HS-5 (cell line): ENCODE measurements around the gene TEAD1.
"Not testable (repeated sequence)": the region's sequence is repeated elsewhere in the genome, so short reads cannot be mapped to it uniquely, and the experiment has no call there.

Experiments used
- DNase-seq: peaks from one replicate; pipeline ENCODE4 v3.0.0-alpha.2; 2012; ENCODE audit warnings: low read depth

TEAD1 gene

DNA sequence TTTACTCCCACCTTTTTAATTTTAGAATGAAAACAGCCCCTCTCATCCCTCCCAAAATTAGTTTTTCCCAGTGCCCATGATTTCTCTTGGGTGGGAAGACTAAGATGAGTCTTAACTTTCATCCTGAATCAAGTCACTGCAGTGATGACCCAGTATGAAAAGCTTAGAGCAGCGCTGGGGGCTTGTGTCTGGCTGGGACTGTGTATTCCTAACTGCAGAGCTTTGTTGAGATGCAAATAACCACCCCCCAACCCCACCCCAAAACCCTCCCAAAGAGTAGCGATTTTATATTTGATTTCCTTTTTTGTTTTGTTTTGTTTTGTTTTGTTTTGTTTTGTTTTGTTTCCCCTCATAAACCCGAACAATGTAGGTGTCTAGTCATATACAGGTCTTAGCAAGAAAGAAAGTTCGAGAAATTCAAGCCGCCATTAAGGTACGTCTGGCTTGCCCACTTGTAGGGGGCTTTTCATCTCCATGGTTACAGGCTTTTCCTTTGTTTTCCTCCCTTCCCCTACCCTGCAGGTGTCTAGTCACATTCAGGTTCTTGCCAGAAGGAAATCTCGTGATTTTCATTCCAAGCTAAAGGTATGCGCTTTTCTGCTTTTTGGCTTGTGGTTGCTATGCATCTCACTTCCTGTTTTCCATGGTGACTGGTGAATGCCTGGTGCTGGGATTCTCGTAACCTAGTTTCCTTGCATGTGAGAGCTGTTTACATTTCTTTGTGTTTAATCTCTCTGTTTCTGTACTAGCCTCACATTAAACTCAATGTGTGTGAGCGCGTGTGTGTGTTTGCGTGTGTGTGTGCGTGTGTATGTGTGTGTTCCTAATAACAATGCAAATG is 190.3 kb downstream of the TEAD1 start:
- no peak for DNase-seq

DNA sequence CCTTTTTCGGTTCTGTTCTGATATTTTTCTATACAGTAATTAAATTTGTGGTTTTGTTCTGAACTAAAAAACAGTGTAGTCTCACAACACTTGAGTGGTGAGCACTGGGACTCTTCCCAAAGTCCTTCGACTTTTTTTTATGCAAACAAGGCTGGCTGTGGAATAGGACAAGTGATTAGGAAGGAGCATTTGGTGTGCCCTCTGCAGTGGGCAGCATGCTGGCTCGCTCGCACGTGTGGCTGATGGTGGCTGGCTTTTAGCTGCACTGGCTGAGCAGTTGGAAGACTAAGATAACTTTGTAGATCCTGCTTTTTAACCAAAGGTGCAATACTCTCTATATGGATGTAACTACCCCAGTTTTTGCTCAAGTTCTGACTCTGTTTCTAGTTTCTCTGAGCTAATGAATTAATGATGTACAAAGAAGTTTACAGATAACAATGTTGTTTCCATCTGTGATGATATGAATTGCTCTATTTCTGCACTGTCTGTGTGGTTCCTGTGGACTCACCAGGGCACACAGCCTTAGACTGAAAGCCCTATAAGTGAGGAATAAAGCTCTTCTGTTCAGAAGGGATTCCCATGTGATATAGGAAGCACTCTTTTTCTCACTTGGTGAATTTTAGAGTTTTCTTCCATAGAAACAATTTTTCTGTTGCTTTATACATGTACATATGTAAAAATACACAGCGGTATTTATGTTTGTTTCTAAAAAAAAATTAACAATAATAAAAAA is 191.8 kb downstream of the TEAD1 start:
- DNase-seq: no peak

DNA sequence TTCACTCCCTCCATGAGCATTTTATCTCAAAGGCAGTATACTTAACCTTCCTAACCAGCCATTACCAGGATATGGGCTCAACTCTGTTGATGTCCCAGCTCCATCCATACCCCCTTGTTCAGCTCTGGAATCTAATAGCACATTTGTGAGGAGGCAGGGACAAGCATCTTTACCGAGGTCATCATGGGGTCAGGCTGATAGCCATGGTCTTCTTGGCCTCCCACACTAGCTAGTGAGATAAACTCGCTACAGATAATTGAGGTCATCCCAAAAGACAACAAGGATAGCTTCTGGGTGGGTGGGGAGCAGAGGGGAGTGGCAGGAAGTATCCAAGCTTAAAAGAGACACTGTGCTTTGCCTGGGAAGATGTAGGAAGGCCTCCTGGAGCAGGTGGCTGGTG is 193.3 kb downstream of the TEAD1 start:
- no peak for DNase-seq

DNA sequence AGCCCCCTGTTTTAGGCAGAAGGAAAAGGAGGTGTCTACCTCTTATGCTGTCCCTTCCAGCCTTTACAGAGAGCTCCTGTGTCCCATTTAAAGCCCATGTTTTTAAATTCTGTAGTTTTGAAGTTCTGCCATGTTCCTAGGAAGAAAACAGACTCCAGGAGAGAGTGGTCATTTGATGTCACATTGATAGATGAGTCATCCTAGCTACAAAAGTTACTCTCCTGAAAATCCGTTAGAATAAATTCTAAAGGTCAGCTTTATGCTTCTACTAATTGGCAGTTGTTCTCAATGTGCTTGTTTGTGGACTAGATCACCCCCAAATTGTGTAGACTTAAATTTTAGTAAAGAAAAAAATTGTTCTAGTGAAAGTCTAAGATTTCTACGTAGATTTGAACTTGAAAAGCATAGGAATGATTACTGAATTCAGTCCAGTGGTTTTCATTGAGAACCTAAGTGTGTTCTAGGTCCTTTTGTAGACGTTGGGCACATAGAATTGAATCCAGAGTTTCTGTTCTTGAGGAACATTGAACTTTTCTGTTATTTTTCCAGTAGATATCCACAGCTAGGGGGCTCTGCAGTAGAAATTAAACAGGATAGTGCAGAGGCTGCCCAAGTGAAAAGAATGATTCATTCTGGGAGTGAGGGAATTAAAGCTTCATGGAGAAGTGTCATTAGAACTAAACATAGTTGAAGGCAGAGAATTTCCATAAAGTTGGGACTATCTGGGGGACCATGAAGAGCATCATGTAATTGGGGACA is 194.3 kb downstream of the TEAD1 start:
- no peak for DNase-seq

DNA sequence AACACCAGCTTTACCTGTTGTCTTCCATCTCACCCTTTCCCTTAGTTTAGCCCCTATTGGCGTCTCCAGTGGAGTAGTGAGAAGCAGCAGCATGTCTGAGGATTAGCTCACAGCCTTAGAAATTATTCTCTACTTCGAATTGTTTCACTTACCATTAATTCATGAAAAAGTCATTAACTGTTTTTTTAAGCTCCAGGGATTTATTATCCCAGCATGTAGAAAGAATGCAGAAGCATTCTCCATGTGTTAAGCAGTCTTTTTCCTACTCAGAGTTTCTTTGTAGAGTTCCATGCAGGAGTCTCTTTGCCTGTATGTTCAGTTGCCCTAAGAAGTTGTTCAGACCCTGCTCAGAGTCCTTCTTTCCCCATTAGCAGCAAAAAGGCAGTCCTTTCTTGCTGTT is 197.0 kb downstream of the TEAD1 start:
- DNase-seq: no peak

DNA sequence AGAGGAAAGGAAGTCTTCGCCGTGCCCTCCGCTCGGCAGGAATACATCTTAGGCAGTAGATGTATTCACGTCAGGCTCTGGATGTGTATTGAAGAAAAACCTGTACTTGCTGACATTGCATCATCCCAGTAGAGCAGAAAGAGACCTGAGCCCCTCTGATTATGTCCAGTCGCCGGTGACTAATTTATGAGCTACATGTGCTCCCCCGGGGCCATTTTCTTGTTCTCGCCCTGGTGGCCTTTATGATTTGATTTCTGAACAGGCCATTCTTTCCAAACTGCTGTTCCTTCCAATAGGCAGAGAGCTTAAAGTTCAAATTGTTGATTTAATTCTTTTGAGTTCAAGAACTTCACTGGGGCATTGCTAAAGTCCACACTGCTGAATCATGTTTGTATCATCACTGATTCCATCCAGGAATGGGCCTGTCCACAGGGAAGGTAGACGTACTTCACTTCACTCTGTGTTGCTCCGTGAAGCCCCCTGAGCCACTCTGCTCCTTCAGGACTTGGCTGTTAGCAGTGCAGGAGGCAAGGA is 197.6 kb downstream of the TEAD1 start:
- no peak for DNase-seq

DNA sequence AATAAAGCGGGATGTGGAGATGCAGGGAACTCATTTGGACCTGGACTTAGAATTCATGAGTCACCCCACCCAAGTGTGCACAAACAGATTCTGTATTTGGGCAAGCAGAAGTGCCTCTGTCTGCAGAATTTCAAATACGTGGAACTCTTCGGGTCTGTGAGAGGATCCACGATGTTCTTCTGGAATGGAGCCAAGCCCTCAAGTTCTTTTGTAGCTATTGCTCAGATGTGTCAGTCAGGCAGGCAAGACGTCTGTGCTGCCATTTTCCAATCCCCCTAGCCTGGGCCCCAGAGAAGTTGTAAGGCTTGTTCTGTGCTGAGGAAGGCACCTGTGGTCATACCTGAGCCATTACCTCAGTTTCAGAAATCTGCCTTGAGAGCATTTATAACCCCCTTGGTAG is 202.1 kb downstream of the TEAD1 start:
- no peak for DNase-seq

DNA sequence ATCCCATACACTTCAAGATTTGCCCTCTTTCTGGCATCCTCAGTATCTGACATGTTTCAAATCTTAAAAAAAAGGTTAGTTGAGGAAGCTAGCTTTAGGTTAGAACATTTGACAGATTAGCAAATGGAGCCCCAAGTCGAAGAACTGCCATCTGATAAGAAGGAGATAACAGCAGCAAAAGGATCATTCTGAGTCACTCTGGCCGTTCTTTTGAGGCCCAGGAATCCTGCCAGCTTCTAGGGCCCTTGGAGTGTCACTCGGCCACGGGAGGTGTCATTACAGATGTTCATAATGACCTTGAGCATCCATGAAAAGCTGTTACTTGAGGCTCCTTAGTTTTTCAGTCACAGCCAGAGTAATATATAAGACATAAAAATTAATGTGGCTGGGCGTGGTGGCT is 202.8 kb downstream of the TEAD1 start:
- no peak for DNase-seq

DNA sequence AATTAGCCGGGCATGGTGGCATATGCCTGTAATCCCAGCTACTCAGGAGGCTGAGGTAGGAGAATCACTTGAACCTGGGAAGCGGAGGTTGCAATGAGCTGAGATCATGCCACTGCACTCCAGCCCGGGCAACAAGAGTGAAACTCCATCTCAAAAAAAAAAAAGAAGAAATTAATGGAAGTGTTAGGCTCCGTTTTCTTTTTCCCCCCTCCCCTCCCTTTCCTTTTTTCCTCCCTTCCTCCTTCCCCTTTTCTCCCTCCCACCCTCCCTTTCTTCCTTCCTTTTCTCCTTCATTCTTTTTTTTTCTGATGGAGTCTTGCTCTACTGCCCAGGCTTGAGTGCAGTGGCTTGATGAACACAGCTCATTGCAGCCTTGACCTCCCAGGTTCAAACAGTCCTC is 203.3 kb downstream of the TEAD1 start:
- not testable (repeated sequence) for DNase-seq

DNA sequence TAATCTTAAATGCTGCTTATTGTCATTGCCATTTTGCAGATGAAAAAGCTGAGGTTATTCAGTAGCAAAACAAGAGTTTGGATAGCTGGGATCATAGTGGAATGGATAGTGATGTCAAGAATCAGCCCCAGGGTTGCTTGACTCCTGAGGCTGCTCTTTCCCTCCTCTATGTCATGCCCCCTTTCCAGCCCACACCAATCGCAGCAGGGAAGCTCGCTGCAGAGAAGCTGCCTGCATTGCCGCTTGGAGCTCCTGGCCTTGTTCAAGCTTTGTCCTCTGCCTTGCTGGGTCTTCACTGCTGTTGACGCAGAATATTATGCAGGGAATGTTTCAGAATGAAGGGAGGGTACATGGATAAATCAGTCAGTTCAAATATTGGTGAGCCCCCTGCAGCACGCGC is 206.1 kb downstream of the TEAD1 start:
- DNase-seq: no peak

DNA sequence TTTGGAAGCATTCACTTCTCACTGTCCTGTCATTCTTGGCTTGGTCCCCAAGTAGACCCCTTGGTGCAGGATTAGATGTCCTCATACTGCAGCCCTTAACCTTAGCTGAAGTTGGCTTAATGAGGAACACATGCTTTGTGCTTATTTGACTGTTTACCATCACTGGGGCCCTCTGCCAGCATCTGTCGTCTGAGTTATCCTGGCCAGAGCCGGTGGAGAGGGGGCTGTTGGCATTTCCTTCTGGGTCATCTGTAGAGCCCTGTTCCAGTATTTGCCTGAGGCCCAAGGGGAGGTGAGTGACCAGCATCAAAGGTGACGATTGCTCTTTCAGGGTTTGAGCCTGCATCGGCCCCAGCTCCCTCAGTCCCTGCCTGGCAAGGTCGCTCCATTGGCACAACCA is 208.4 kb downstream of the TEAD1 start:
- no peak for DNase-seq

DNA sequence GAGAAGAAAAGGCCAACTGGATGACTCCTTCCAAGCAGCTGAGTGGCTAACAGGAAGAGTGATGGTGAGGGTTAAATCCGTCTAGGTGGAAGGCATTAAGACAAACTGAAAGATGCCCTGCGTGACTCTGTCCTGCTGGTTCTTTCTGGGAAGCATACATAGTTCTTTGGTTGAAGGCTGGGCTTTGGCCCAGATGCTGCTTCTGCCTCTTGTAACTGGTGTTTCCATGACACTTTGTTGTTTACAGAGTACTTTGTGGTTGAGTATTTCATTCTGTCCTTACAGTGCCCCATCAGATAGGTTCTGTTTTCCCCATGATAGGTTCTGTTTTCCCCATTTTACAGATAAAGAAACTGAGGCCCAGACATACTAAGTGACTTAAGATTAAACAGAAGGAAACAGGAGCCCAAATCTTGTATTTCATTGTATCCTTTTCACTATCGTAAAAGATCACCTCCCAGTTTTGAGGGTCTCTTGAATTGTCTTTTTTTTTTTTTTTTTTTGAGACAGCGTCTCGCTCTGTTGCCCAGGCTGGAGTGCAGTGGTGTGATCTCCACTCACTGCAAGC is 210.6 kb downstream of the TEAD1 start:
- DNase-seq: no peak

DNA sequence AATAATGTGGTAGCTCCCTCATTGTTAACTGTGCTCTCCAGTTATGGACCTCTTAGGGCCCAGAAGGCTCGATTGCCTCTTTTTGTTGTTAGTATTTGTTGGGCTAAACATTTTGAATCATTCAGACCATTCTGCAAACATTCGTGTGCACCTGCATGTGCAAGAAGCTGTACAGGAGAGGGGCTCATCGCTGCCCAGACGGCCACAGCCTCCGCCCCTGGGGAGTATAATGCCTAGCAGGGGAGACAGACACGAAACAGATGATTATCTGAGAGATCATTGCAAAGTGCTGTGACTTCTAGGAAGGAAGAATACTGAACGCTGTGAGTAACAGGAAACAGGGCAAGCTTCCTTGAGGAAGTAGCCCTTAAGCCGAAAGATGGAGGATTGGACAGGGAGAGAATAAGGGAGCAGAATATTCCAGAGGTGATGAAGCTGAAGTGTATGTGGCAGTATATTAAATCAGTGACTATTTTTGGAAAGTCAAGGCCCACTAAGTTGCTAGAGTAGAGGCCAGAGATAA is 211.6 kb downstream of the TEAD1 start:
- no peak for DNase-seq

DNA sequence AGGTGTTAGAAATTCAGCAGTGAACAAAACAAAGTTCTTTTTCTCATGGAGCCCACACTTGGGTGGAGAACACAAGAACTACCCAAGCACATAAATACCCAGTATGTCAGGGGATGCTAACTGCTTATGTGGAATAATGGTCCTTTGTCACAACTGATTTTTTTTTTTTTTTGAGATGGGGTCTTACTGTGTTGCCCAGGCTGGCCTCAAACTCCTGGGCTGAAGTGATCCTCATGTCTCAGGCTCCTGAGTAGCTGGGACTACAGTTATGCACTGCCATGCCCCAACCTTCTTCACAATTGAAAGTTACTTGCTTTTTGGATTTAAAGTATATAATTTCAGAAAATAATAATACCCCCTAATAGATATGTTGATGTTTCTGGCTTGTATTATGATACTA is 212.3 kb downstream of the TEAD1 start:
- DNase-seq: no peak

DNA sequence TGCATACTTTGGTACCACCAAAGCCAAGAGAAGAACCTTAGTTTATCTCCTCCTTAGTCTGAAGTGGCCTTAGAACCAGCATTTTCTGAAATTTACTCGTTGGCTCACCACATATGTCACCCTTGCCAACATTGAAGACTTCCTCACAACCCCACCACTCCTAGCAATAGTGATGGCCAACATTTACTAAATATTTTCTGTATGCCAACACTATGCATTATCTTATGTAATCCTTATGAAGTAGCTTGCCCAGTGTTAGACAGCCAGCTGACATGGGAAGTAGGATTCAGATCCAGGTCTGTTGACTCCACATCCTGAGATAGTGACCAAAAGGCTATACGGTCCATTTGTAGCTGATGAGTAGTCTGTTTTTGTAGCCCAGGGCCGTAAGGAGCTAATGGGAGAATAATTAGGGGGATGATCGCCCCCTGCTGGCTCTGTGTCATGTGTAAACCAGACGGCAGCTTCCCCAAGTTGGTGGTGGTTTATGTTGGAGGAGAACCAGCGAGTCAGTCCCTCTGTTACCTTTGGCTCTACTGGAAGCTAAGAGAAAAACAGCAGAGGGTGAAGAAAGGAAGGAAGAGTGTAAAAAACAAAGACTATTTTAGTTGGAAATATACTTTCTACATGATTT is 214.4 kb downstream of the TEAD1 start:
- DNase-seq: peak; percentile 36

DNA sequence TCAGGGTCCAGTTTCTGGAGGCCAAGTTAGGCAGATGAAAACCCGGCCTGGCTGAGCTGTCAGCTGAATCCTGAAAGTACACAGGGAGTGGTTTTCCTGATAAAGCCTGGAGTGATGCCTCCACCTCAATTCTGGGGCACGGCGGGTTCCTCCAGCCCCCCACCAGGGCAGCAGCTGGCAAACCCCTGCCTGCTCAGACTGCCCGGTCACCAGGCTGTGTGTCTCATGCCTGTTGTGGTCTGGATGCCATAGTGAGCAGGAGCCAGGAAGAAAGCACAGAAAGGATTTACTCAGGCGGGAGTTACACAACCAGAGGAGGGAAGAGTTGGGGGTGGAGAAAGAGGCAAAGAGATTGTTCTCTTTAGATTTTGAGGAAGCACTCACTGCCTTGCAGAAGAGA is 215.0 kb downstream of the TEAD1 start:
- DNase-seq: no peak

DNA sequence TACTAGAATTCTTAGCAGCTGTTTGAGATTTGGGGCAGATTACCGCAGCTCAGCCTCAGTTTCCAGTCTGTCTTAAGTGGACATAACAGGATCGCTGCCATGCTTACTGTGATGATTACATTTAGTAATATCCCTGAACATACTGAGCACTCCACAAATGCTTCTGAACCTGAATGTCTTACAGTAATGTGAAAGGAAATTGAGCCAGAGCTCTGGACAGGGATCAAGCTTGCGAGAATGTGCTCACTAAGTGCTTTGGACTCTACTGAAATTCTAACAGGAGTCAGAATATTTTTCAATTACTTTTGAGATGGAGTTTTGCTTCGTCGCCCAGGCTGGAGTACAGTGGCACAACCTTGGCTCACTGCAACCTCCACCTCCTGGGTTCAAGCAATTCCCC is 216.3 kb downstream of the TEAD1 start:
- no peak for DNase-seq

DNA sequence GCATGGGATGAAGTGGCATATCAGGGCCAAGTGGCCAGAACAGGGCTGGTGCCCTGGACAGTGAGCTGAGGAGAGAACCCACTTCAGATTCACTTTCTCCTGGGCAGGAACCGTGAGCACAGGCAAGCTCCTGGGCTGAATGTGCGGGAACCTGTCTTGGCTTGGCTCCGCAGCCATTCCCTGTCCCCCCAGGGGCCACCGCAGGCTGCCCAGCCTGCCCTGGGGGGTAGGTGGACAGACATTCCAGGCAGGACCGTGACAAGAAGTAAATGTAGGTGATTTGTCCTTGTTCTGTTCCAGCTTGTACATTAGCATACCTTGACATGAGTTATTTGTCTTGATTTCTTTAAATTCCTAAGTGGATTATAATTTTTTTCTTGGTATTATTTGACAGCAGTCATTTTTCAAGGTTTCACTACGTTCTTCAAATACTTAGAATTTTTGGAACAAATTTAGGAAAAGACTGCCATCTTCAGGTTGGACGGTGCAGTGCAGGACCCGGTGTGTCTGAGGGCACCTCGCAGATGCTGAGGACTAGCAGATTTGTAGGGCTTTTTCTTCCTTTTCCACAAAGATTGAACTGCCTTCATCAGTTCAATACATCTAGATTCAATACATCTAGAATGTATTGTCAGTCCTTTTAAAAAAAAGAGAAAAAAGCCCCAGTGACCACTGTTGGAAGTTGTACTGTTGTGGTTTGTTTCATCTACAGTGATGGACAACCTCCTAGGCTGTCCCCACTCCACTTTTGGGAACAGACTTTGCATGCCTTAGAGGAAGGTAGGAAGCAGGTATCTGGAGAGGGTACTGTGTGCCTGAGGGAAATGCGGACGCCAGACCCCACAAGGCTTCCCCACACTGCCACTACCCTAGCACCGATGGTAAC is 219.8 kb downstream of the TEAD1 start:
- DNase-seq: no peak

DNA sequence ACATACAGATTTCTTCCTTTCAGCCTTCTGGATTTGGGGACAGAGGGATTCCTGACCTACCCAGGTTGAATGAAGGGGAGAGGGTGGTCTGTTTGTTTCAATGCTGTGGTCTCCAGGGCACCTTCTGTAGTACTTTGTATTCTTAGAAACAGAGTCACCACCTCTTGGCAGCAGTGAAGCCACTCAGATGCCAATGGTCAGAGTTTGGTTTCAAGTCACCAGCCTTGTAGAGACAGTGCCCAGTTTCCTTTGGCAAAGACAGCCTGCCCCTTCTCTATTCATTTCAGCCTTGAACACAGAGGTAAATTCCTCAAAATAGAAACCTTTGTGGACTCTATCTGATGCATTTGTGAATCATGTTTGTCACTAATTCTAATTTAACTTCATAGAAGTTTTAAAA is 223.2 kb downstream of the TEAD1 start:
- no peak for DNase-seq

DNA sequence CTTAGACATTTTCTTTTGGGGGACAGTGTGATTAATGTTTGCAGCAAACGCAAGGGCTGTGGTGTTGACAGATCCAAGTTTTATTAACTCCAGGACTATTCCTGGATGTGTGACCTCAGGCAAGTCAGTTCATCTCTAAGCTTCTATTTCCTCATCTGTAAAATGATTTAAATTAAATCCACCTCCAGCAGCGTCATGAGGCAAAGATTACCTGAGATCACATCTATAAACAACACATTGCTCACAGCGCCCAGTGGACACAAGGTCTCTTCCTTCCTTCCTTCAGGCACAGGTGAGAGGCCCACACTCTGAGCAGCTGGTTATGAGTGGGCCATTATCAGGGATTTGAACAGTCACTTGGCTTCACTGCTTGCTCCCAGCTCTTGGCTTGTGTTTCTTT is 223.6 kb downstream of the TEAD1 start:
- no peak for DNase-seq

DNA sequence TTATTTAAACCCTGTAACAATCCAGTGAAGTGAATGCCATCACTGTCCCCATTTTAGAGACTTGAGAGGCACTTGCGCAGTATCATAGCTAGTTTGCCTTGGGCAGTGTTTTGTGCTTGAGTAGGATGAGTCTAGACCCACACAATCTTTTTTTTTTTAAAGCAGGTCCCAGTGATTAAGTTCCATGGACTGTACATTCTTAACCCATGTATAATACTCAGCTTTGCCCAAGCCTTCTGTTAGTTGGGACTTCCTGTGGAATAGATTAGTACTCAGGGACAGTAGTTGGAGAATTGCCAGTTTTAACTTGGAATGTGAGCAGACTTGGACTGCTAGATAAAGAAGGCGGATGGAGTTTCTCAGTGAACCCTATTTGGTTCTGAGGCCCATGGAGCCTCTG is 226.3 kb downstream of the TEAD1 start:
- DNase-seq: peak; percentile 89
